MG63 (cell line): ENCODE data around the gene MRPL39. TPM values are rescaled to one million over a fixed set of nuclear protein-coding genes. Genes with fewer than 3 reads are reported as not detected.

Source experiments
- DNase-seq: peaks from one replicate; pipeline ENCODE4 v3.0.0-alpha.2; 2020
- H3K27me3 ChIP-seq: fragments of 250-450 bp; sonication (Bioruptor Pico); 2 replicates; pipeline ENCODE4 v1.5.1; 2020; ENCODE audit warnings: mild to moderate bottlenecking, moderate library complexity
- H3K36me3 ChIP-seq: fragments of 250-450 bp; sonication (Bioruptor Pico); 2 replicates; pipeline ENCODE4 v1.5.1; 2020; ENCODE audit warnings: mild to moderate bottlenecking, moderate library complexity
- H3K4me3 ChIP-seq: fragments of 250-450 bp; sonication (Bioruptor Pico); 2 replicates; pipeline ENCODE4 v1.5.1; 2020; ENCODE audit warnings: mild to moderate bottlenecking, moderate library complexity
- H3K9me3 ChIP-seq: fragments of 250-450 bp; sonication (Bioruptor Pico); 2 replicates; pipeline ENCODE4 v1.5.1; 2020; ENCODE audit warnings: mild to moderate bottlenecking, moderate library complexity
- total RNA-seq: library from RNA; depleted of rRNA; stranded (reverse); fragments of >200 nt; shearing (Covaris generic); gene quantifications from 2 replicates; pipeline ENCODE4 v1.2.3, GENCODE V29; 2014; ENCODE audit warnings: low replicate concordance; rRNA removed

The MRPL39 gene
- total RNA-seq: 43.0 and 49.9 TPM in 2 replicates

- Histone ChIP-seq H3K27me3 (no peaks in the 10 kb centered on the region), H3K9me3 (no peaks in the 10 kb centered on the region), H3K36me3 (peaks cover 20% of the 10 kb centered on the region), H3K4me3 (peak within 1 kb of the TSS; percentile 93)
- peak; percentile 88 for DNase-seq
Measured at GRCh38 chr21:25607151-25608043, at the start of gene MRPL39. Gene MRPL39, minus strand, starts transcription at chr21:25607481. Its CDS starts 6 bp downstream, at chr21:25607475.

GRCh38 chr21:25656412-25656811 is 49.1 kb upstream of the MRPL39 start:
- Histone ChIP-seq H3K27me3 (no peaks in the 10 kb centered on the region), H3K36me3 (no peaks in the 10 kb centered on the region), H3K4me3 (no peak overlapping the region), H3K9me3 (no peaks in the 10 kb centered on the region)
- no peak for DNase-seq

DNA sequence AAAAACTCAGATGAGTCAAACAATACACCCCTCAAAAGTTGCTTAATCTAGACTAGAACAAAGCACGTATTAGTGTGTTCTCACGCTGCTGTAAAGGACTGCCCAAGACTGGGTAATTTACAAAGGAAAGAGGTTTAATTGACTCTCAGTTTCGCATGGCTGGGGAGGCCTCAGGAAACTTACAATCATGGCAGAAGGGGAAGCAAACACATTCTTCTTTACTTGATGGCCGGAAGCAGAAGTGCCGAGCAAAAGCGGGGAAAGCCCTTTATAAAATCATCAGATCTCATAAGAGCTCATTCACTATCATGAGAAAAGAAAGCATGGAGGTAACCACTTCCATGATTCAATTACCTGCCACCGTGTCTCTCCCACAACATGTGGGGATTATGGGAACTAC is 41.9 kb upstream of the MRPL39 start:
- H3K9me3 ChIP-seq: no peaks in the 10 kb centered on the region

GRCh38 chr21:25647647-25648046 is 40.4 kb upstream of the MRPL39 start:
- no peaks in the 10 kb centered on the region for H3K36me3 ChIP-seq
- H3K4me3 ChIP-seq: no peak overlapping the region
- H3K9me3 ChIP-seq: no peaks in the 10 kb centered on the region
- H3K27me3 ChIP-seq: no peaks in the 10 kb centered on the region
- DNase-seq: no peak

More for the DNA sequence above, 41.9 kb upstream of the MRPL39 start:
- Histone ChIP-seq H3K36me3 (no peaks in the 10 kb centered on the region), H3K27me3 (no peaks in the 10 kb centered on the region), H3K4me3 (no peak overlapping the region)
- DNase-seq: no peak

GRCh38 chr21:25646474-25646873 is 39.2 kb upstream of the MRPL39 start:
- no peak for DNase-seq
- Histone ChIP-seq H3K27me3 (peaks cover 4% of the 10 kb centered on the region; the same call in 1 of the 2 replicates), H3K9me3 (no peaks in the 10 kb centered on the region), H3K36me3 (no peaks in the 10 kb centered on the region), H3K4me3 (no peak overlapping the region)

DNA sequence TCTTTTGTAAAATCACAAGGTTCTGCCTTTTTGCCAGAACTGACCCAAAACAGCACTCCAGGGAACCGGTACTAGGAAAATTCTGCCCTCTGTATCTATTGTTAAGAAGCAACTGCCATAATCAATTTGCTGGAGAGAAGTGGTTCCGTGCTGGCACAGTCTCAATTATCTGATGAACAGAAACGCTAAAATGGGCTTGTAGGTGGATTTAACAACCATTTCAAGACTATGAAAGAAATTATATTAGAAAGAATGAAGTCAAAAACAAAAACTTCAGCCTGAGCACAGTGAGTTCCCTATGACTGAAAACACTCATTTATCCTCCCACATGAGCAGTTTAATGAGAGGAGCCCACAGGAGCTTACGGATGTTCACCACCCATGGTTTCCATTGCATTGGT is 36.2 kb upstream of the MRPL39 start:
- Histone ChIP-seq H3K27me3 (peaks cover 28% of the 10 kb centered on the region), H3K9me3 (no peaks in the 10 kb centered on the region), H3K36me3 (no peaks in the 10 kb centered on the region), H3K4me3 (no peak overlapping the region)
- no peak for DNase-seq

DNA sequence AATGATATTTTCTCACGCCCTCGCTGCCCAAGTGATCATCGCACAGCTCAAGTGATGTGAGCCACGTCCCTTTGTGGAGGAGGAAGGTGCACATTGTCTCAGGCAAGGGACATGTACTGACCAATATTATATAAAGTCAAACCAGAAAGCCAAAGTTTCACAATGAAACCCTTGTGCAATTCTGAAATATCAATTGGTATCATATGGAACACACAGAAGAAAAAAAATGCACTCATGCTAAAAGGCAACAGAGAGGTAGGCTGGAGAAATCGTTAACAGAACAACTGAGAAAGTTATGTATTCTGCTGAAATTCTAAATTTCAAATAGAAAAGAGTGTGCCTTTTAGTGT is 33.6 kb upstream of the MRPL39 start:
- no peaks in the 10 kb centered on the region for H3K36me3 ChIP-seq
- H3K27me3 ChIP-seq: peaks cover 36% of the 10 kb centered on the region
- no peak overlapping the region for H3K4me3 ChIP-seq
- no peaks in the 10 kb centered on the region for H3K9me3 ChIP-seq
- DNase-seq: no peak

- Histone ChIP-seq H3K9me3 (no peaks in the 10 kb centered on the region), H3K36me3 (no peaks in the 10 kb centered on the region), H3K4me3 (peak overlapping the region; percentile 41), H3K27me3 (peaks cover 36% of the 10 kb centered on the region)
- no peak for DNase-seq
Measured at GRCh38 chr21:25640202-25640942, 33.1 kb upstream of the MRPL39 start.

- Histone ChIP-seq H3K36me3 (no peaks in the 10 kb centered on the region), H3K9me3 (no peaks in the 10 kb centered on the region), H3K27me3 (peaks cover 36% of the 10 kb centered on the region), H3K4me3 (peak overlapping the region; percentile 41)
- peak; percentile 21 for DNase-seq
Measured at GRCh38 chr21:25639551-25640201, 32.4 kb upstream of the MRPL39 start.

DNA sequence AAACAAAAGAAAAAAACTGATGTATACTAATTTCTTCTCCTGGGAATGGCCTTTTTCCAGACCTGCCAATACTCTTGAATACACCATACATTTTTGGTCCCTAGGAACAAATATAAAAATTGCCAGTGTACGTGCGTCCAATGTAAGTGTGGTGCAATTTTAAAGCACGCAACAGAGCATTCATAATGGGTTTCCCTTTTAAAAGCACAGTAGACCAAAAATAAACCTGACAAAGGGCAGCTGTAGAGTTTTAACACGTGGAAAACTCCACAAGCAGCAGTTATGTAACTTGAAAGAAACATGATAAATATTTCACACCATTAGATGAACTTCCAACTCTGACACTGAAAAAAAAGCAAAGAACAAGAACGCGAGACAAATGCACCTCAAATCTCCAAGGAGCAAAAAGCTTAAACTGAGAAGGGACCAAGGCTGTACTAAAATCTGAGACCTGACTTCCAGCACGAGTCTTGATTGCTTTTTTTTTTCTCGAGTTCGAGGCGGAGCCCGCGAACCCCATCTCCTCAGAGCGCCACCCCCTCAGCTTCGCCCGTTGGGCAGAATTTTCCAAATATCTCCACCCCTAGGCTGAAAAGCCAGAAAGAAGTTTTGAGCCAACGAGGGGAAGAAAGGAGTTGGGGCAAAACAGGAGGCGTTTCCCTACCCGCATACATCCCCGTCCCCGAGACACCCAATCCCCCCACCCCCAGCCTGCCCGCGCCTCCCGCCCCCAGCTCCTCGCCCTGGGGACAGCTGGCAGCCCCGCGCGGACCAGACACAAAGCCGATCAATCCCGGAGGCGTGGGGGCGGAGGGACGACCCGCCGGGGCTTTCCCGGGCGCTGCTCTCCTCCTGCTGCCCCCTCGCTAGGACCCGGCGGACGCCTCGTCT is 31.6 kb upstream of the MRPL39 start, which contains the start of gene JAM2:
Gene JAM2, plus strand, starts transcription at position 599 of the 891 bp plus-strand sequence. CDS start 564 bp downstream, outside the sequence.
- Histone ChIP-seq H3K36me3 (no peaks in the 10 kb centered on the region), H3K4me3 (peak within 1 kb of the TSS; percentile 41), H3K27me3 (peaks cover 36% of the 10 kb centered on the region), H3K9me3 (no peaks in the 10 kb centered on the region)
- peak; percentile 28 for DNase-seq

DNA sequence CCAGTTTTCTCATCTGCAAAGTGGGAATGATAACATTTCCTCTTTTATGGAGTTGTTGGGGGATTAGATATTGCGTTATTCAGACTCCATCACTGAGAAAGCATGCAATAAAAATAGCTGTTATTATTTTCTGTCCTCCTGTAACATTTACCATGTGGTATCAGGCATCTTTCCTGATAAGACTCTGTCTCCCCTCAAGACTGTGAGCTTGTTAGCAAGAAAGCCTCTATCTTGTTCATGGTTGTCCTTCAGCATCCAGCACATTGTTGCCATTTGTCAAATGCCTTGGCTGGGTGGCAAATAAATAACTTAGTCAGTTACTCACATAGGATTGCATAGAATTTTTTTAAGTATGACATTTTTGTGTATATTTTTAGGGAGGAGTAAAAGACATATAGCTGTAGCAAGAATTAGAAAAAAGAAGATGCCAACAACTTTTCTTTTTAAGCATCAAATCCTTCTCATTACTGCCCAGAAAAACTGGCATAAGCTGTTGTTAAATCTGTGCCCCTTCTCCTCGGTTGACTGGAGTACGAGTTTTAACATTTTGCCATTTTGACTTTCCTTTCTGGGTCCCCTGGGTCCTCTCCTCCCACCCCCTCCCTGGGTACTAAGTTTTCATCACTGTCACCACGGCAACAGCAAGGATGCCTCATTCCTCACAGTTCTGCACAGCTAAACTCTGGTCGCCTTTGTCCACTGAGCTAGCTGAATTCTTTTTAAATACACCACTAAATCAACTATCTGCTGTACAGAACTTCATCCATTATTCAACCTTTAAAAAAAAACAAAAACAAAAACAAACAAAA is 30.8 kb upstream of the MRPL39 start:
- Histone ChIP-seq H3K36me3 (no peaks in the 10 kb centered on the region), H3K27me3 (peaks cover 36% of the 10 kb centered on the region), H3K4me3 (no peak overlapping the region), H3K9me3 (no peaks in the 10 kb centered on the region)
- no peak for DNase-seq

DNA sequence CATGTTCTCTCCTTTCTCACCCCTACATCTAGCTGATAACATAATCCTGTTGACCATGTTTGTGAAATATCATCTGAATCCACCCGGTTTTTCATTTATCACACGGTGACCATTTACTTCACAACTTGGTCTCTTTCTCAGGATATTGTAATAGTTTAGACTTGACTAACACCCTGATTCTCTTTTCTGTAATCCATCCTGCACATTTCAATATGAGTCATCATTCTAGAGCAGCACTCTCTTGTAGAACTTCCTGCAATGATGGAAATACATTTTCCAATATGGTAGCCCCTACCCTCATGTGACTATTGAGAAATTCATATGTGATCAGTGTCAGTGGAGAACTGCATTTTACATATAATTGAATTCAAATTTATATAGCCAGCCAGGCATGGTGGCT is 29.4 kb upstream of the MRPL39 start:
- peaks cover 35% of the 10 kb centered on the region for H3K27me3 ChIP-seq
- no peak overlapping the region for H3K4me3 ChIP-seq
- no peaks in the 10 kb centered on the region for H3K9me3 ChIP-seq
- no peak for DNase-seq
- H3K36me3 ChIP-seq: no peaks in the 10 kb centered on the region

- DNase-seq: no peak
- Histone ChIP-seq H3K4me3 (no peak overlapping the region), H3K9me3 (no peaks in the 10 kb centered on the region), H3K27me3 (peaks cover 22% of the 10 kb centered on the region), H3K36me3 (no peaks in the 10 kb centered on the region)
Measured at GRCh38 chr21:25635310-25635709, 28.0 kb upstream of the MRPL39 start.

DNA sequence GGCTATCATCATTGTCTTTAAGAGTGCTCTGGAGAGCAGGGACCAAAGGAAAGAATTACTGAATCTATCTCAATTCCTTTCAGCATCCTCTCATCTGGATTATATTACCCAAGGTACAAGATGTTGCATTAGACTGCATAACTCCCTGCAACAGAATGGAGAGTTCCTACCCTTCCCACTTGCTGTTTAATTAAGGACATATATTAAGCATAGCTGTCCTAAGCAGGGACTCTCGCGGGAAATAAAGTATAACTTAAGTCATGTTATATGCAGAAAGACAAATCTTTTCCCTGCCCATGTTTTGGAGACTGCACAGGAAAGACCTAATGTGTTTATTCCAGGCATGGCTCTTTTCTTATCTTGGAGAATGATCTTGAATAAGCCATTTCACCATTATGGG is 25.0 kb upstream of the MRPL39 start:
- DNase-seq: no peak
- no peak overlapping the region for H3K4me3 ChIP-seq
- no peaks in the 10 kb centered on the region for H3K27me3 ChIP-seq
- H3K36me3 ChIP-seq: no peaks in the 10 kb centered on the region
- H3K9me3 ChIP-seq: no peaks in the 10 kb centered on the region

- Histone ChIP-seq H3K9me3 (no peaks in the 10 kb centered on the region), H3K36me3 (no peaks in the 10 kb centered on the region), H3K4me3 (no peak overlapping the region), H3K27me3 (no peaks in the 10 kb centered on the region)
- no peak for DNase-seq
Measured at GRCh38 chr21:25626757-25627156, 19.5 kb upstream of the MRPL39 start.
